Stimulated activated CD8-positive, alpha-beta memory T cell treated with anti-CD3 and anti-CD28 coated beads, Interleukin-12 subunit alpha, Interleukin-12 subunit beta, amount 100 ng/mL, for 24 hours (primary cell): Measurements from ENCODE around the gene SRY.
"Not testable (repeated sequence)": the region's sequence is repeated elsewhere in the genome, so short reads cannot be mapped to it uniquely, and the experiment has no call there.

Experiments
- DNase-seq: peaks from one replicate; pipeline ENCODE4 v3.0.0-alpha.2; 2020; ENCODE audit errors: extremely low read depth

Gene SRY

DNA sequence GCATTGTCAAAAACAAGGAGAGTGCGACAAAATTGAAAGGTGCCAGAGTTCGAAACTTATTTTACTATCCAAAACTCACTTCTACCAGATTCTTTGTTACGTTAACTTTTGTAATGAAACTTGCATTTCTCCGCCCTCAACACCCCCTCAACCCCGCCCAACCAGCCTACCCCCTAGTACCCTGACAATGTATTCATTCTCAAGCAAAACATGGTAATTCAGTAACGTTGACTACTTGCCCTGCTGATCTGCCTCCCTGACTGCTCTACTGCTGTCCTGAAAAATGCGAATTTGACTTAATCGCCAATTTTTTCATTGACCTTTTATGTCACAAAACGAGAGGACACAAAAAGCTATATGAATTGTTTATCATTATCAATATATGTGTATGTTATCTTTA lies at the start of gene SRY:
TSS of gene SRY (minus strand) at position 83 of the 400 bp plus-strand sequence. CDS start at position 4, 79 bp downstream.
- no peak for DNase-seq

DNA sequence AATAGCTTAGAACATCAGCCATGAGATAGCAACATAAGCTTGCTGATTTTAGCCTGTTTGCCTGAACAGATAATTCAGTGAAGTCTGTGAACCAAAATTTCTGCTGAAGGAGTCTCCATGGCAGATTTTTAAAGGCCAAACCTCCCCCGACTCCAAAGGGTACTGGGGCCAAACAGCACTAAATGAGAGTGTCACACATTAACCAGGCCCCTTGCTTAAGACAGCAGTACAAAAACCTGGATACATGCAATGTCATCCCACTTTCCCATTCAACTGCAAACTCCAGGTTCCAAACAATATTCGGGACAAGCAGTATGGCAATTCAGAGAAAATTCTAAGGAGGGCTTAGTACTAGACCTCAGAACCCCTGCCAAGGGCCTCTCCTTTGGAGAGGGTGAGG lies 49.6 kb upstream of the SRY start:
- no peak for DNase-seq

DNA sequence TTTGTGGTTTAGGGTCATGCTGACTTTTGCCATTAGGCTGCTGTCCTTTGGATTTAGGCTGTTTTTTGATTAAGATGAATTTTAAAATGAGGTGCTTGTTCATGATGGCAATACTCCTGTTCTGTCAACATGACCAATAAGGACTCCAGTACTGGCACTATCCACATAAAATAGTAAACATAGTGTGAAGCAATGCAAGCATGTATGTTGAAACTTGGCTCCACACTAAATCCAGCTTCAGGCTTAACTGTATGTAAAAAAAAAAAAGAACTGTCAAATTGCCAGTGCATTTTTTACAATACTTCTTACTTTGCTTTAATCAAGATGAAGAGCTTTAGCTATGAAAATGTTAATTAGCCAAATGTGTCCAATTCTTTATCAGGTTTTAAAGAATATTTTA lies 47.7 kb upstream of the SRY start:
- DNase-seq, result no peak

DNA sequence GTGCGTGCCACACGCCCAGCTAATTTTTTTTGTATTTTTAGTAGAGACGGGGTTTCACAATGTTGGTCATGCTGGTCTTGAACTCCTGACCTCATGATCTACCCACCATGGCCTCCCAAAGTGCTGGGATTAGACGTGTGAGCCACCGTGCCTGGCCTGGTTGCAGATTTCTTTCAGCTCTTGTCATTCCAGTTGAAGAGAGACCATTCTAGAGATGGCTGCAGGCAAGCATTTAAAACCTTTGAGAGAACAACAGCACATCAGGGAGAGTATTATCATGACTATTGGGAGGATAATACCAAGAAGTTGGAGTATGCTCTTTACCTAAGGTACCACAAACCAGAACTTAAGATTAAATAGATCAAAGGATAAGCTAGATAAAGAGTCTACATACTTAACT lies 41.0 kb upstream of the SRY start:
- DNase-seq, result no peak

DNA sequence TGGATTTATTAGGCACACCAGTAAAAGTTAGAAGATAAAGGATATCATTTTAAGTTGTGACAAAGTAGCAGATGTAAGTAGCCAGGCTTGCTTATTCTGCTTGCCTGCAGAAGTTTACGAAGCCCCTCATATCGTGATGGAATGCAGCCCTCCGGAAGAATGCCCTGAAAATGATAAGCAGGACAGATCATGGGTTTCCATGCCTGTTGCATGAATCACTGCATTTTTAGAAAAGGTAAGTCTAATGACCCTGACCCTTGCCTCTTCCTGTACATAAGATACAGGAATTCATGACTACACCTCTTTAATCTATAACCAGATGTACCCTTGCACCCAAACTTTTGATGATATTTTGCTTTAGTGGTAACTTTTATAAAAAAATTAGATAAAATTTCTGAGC lies 37.0 kb upstream of the SRY start:
- DNase-seq, result no peak

DNA sequence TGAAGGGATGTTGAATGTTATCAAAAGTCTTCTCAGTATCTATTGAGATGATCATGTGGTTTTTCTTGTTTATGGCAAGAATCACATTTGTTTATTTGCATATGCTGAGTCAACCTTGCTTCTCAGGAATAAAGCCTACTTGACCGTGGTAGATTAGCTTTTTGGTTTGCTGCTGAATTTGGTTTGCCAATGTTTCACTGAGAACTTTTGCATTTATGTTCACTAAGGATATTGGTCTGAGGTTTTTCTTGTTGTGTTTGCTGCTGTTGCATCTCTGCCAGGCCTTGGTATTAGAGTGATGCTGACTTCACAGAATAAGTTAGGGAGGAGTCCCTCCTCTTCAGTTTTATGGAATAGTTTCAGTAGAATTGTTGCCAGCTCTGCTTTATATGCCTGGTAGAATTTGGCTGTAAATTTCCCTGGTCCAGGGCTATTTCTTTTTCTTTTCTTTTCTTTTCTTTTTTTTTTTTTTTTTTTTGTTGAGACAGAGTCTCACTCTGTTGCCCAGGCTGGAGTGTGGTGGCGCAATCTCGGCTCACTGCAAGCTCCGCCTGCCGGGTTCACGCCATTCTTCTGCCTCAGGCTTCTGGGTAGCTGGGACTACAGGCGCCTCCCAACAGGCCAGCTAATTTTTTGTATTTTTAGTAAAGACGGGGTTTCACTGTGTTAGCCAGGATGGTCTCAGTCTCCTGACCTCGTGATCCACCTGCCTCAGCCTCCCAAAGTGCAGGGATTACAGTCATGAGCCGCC lies 29.8 kb upstream of the SRY start:
- DNase-seq, result not testable (repeated sequence)

DNA sequence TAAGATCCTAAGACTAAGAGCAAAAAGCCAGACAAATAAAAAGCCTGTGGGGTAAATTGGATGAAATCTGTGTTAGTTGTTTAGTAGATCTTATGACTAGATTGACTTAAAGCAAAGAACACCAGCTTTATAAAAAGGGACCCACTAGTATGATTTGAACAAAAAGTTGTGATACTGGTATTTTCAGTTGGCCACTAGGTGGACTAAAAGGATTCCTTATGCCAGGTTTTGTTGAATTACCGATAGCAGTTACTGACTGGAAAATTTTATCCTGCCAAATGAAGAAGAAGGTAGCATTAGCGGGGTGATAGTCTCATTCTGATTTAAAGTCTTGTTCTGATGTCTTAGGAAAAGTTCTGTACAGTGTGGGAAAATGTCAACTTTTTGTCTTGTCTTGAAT lies 12.8 kb upstream of the SRY start:
- no peak for DNase-seq

DNA sequence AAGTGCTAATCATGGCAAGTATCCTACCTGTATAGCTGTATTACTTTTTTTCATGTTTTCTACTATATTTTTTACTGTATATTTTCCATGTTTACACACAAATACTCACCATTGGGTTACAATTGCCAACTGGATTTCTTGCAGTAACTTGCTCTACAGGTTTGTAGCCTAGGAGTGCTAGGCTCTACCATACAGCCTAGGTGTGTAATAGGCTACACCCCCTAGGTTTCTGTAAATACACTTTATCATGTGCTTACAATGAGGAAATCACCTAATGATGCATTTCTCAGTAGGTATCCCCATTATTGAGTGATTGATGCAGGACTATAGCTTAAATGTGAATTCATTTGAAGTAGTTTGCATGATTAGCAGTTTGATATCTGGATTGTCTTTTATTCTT lies 10.5 kb upstream of the SRY start:
- no peak for DNase-seq

DNA sequence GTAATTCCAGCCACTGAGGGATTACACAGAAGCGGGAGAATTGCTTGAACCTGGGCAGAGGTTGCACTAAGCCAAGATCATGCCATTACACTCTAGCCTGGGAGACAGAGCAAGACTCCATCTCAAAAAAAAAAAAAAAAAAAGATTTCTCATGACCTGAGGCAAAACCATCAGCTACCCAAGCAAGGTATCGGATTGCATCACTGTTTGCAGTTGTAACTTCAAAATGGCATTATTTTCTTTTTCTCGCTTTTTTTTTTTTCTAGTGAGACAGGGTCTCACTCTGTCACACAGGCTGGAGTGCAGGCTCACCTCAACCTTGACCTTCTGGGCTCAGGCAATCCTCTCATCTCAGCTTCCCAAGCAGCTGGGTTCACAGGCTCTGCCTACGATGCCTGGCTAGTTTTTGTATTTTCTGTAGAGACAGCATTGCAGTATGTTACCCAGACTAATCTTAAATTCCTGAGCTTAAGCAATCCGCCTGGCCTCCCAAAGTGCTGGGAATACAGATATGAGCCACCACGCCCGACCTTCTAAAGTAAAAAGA lies 9.6 kb upstream of the SRY start:
- DNase-seq, result no peak

DNA sequence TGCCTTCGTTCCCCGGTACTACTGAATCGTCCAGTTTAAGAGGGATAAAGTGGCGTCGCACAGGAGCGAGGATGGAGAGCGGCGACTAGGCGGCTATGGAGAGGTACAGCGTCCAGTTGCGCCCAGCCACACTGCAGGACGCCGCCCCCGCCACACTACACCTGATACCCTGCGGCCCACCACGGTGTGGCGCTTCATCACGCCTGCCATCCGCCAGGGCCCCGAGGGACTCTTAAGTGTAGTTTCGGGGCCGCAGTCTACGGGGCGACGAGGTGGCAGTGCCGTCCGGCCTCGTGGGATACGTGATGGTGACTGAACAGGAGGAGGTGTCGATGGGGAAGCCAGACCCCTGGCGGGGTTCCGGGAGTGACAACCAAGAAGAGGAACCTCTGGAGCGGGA lies 2.3 kb upstream of the SRY start:
- no peak for DNase-seq

DNA sequence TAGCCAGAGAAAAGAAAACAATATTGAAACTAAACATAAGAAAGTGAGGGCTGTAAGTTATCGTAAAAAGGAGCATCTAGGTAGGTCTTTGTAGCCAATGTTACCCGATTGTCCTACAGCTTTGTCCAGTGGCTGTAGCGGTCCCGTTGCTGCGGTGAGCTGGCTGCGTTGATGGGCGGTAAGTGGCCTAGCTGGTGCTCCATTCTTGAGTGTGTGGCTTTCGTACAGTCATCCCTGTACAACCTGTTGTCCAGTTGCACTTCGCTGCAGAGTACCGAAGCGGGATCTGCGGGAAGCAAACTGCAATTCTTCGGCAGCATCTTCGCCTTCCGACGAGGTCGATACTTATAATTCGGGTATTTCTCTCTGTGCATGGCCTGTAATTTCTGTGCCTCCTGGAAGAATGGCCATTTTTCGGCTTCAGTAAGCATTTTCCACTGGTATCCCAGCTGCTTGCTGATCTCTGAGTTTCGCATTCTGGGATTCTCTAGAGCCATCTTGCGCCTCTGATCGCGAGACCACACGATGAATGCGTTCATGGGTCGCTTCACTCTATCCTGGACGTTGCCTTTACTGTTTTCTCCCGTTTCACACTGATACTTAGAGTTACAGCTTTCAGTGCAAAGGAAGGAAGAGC lies 488 bp downstream of the SRY start:
- DNase-seq, result no peak
